Stimulated activated CD8-positive, alpha-beta memory T cell treated with anti-CD3 and anti-CD28 coated beads, Interleukin-4, amount 100 ng/mL, for 48 hours (primary cell): ENCODE data around the gene ZNF133.
"Not testable (repeated sequence)": the region's sequence is repeated elsewhere in the genome, so short reads cannot be mapped to it uniquely, and the experiment has no call there.

Source experiments
- DNase-seq: peaks from one replicate; pipeline ENCODE4 v3.0.0-alpha.2; 2020

The ZNF133 gene

DNA sequence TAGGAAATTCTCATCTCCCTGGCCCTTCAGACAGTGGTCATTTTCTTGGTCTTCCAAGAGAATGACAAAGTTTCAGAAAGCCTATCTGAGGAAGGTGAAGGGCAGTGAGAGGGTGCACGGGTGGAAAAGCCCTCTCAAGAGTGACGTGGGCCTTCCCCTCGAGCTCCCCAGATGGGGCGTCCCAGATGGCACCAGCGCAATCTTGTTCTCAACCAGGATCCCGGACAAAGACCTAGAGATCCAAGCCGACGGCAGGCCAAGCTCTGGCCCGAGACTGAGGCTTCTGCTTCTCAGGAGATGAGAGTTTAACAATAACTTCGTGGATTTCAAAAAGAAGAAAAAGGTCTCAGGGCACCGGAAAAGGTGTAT, 797 bp upstream of the ZNF133 start:
- DNase-seq: no peak

DNA sequence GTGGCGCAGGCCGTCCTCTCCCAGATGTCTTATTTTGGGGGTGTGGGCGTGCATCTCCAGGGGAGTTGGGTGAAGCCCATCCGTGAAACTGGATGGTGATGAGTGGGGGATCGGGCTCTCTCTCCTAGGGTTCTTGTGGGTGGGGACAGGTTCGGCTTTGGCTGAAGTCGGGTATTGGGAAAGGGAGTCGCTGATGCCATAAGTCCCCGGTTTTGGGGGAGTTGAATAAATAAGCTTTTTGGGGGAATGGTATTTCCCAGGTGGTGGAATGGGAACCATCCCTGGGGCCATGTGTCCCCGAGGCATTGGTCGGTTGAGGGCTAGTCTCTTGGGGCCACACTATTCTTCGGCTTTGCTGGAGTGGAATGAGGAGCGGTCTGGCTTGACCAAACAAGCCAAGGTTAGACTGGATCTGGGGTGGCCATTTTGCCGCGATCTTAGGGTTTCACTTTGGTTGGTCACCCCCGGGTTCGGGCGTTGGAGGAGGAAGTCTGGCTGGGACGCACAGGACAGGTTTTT, 481 bp downstream of the ZNF133 start:
- no peak for DNase-seq

DNA sequence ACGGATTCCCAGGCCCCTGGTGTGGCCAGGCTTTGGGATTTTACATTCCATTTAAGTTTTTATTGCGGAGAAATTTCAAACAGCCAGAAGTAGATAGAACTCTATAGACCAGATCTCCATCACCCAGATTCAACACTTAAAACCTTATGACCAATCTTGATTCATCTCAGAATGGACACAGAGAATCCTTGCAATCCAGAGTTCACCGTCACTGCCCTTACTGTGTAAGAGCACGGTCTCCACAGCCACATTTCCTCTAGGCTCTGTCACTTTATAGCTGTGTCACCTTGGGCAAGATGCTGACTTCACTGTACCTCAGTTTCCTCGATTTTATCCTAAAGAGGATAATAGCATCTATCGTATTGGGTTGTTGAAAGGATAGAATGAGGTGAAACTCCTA, 979 bp downstream of the ZNF133 start:
- no peak for DNase-seq

DNA sequence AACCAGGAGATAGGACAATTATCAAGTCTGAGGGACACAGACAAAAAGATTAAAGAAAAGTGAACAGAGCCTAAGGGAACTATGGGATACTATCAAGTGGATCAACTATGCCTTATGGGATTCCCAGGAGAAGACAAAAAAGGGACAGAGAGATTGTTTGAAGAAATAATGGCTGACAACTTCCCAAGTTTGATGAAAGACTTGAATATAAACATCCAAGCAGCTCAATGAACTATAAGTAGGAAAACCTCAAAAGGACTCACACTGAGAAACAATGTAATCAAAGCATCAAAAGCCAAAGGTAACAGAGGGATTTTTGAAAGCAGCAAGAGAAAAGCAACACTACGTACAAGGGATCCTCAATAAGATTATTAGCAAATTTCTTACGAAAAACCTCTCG, 11.0 kb downstream of the ZNF133 start:
- no peak for DNase-seq

DNA sequence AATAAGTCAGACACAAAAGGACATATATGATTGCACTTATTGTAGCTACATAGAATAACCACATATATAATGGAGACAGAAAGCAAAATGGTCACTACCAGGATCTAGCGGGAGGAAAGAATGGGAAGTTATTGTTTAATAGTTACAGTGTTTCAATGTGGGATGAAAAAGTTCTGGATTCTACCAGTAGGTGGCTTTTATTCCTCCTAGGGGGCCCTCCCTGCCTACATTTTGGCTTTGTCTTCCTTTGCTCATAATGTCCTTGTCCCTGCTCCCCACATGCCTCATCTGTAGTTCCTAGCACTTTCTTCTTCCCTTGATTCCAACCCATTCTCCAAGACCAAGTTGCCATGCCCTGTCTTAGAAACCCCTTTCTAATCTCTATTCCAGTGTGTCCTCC, 16.3 kb downstream of the ZNF133 start:
- no peak for DNase-seq

DNA sequence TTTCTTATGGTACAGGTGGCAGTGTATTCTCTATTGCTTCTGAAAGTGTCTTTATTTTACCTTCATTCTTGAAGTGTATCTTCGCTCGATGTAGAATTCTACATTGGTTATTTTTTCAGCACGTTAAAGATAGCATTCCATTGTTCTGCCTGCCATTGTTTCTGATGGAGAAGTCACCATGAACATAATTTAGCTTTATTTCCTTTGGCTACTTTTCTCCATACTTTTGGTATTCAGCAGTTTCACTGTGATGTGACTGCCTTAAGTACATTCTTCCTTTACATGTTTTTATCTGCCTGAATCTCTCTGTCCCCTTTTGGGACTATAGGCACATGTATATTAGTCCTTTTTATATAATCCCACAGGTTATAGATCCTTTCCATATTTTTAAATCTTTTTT, 19.0 kb downstream of the ZNF133 start:
- no peak for DNase-seq

DNA sequence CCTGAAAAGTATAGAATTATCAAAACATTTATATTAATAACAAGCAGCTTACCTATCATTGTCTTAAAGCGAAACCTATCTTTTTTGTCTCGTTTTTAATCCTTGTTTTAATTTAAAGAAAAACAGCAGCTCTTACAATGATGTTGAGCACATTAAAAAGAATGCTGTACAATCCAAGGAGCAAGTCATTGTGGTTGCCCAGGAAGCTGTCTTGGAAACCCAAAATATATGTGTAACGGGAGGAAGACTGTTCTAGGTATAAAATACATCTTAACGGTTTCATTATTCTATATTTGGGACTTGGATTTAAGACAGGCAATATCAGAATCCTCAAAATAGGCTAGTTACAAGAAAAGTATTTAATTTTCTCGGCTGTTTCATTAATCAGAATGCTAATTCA, 21.7 kb downstream of the ZNF133 start:
- DNase-seq: no peak

DNA sequence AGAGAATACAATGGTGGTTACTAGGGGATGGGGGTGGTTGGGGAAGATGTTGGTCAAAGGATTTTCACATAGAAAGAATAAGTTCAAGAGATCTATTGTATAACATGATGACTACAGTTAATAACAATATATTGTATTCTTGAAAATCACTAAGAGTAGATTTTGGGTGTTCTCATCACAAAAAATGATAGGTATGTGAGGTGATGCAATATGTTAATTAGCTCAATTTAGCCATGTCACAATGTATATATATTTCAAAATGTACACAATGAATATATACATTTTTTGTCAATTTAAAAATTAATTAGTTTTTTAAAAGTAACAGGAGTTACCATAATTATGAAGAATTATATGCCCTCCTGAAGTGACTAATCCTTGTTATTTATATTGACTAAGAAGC, 22.3 kb downstream of the ZNF133 start:
- no peak for DNase-seq

DNA sequence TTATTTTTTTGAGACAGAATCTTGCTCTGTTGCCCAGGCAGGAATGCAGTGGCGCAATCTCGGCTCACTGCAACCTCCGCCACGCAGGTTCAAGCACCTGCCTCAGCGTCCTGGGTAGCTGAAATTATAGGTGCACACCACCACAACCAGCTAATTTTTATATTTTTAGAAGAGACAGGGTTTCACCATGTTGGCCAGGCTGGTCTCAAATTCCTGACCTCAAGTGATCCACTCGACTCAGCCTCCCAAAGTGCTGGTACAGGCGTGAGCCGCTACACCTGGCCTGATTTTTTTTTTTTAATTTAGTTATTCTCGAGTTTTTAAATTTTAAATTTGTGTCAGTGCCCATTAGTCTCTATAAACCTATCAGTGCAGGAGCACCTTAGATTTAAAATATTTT, 24.4 kb downstream of the ZNF133 start:
- DNase-seq: no peak

DNA sequence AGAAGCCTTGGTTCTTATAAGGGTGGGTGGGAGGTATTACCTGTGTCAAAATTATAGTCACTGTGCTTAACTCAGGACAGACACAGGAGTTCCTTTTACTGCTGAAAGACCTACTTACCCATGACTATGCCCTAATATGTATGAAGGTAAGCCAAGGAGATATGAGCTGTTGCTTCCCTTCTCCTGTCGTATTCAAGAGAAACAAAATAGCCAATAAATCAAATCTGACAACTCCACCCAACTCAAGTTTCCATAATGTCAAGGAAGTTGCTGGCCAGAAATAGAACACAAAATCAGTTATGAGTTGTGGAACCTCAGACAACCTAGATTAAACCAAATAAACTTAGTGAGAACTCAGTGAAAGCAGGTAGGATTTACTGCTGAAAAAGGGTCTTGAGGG, 25.1 kb downstream of the ZNF133 start:
- DNase-seq: no peak

DNA sequence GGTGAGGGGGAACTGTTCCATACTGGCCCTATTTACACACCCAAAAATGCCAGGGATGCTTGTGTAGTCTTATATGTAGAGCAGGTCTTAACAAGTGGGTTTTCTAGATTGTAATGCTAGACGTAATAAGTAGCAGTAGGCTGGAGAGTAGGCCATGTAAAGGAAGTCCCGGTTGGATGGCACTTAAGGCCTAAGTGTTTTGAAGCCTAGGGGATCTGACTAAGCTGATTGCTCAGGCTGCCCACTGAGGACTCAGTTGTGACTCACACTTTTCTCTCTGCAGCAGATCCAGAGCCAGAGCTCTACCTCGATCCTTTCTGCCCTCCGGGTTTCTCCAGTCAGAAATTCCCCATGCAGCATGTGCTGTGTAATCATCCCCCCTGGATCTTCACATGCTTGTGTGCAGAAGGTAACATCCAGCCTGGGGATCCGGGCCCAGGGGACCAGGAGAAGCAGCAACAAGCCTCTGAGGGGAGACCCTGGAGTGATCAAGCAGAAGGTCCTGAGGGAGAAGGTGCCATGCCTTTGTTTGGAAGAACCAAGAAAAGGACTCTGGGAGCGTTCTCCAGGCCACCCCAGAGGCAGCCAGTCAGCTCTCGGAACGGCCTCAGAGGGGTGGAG, 26.6 kb downstream of the ZNF133 start:
- DNase-seq: no peak

DNA sequence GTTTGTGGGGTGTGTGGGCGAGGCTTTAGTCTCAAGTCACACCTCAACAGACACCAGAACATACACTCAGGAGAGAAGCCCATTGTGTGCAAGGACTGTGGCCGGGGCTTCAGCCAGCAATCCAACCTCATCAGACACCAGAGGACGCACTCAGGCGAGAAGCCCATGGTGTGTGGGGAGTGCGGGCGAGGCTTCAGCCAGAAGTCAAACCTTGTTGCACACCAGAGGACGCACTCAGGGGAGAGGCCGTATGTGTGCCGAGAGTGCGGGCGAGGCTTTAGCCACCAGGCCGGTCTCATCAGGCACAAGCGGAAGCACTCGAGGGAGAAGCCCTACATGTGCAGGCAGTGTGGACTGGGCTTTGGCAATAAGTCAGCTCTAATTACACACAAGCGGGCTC, 27.8 kb downstream of the ZNF133 start:
- no peak for DNase-seq

DNA sequence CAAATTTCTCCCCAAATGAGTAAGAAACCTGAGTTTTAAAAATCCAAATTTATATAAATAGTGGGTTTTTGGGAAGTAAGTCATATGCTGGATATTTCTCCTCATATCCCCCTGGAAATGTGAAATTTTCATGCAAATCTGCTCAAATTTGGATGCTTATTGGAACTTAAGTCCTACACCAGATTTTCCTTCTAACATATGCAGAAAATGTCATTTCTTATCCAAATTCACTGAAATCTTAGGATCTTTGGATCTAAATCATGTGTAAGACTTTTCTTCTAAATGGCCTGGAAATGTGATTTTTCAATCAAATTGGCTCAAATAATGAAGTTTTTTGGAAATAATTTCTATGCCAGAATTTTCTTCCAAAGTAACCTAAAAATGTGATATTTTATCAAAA, 33.0 kb downstream of the ZNF133 start:
- DNase-seq: no peak

DNA sequence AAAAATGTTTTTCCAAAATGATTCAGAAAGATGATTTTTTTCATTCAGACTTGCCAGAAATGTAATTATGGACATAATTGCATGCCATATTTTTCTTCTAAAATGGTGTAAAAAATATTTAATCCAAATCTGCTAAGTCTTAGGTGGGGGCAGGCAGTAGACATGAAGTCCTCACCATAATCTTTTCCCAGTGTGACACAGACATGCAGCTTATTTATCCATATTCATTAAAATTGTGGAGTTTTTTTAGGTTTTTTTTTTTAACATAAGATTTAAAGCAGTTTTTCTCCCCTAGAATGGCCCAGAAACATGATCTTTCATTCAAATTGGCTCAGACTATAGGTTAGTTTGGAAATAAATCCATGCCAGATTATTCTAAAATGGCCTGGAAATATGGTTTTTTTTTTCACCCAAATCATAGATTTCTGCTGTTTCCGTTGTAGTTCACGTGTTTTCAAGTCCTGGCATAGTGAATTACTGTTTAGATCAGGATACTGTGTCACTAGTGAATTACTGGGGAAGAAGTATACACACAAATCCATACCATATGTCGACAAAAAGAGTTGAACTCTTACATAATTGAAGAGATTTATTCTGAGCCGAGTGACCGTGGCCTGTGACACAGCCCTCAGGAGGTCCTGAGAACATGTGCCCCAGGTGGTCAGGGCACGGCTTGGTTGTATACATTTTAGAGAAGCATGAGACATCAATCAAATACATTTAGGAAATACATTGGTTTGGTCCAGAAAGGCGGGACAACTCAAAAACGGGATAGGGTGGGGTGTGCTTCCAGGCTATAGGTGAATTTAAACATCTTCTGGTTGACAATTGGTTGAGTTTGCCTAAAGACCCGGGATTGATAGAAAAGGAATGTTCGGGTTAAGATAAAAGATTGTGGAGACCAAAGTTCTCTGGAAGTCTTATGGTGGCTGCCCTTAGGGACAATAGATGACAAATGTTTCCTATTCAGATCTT, 33.9 kb downstream of the ZNF133 start:
- DNase-seq: no peak

DNA sequence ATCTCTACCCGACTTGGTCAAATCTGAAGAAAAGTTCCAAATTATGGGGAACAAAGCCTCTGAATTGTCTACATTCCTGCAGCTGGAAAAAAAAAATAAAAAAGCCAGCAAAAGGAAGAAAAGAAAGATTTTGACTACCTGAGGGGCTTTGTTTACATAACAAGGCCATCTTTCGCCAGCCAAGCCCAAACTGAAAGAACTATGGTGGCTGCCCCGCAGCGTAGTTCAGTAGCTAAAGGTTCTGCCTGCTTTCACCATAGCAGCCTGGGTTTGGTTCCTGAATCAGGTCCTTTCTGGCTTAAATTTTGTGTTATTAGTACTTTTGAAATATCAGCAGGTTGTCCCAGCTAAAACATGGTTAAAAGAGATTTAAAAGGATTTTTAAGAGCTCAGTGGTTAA, 35.4 kb downstream of the ZNF133 start:
- DNase-seq: no peak

DNA sequence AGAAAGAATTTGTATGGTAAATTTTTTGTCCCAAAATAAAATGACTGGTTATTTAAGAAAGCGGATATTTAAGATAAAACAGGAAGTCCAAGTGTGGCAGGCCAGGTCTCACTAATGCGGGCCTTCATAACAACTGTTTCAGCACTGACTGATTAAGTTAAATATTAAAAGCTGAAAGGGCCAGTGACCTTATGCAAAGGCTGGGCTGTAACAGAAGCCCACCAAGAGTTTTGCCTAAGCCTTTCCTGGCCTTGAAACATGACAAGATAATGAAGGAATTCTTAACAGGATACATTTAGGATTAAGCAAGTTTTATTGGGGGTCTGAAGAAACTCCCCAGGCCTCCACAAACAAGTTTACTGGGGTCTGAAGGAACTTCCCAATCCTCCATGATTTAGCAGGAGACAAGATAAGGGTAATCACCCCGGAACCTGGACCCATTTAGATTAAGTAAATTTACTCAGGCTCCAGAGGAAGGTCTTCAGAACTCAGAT, 36.3 kb downstream of the ZNF133 start:
- no peak for DNase-seq

DNA sequence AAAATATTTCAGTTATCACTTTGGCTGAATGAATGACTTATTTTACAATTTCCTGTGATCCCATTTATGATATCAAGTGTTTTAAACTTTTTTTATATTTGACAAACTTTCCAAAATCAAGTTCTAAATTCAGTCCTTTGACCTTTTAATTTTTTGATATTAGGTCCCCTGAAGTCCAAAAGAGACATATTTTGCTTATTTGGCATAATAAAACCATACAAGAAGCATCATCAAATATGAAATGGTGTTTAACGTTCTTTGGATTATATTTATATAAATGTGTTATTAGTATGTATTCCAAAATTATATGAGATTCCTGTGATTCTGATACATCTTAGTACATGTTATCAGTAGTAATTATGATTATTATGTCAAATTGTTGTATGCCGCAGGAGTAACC, 38.7 kb downstream of the ZNF133 start:
- no peak for DNase-seq

DNA sequence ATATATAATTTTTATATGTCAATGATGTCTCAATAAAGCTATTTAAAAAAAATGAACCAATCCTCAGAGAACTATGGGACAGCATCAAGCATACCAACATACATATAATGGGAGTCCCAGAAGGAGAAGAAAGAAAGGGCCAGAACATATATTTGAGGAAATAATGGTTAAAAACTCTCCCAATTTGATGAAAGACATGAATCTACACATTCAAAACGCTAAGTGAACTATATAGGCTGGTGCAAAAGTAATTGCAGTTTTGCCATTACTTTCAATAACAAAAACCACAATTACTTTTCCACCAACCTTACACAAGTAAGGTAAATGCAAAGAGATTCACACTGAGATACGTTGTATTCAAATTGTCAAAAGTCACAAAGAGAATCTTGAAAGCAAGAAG, 43.4 kb downstream of the ZNF133 start:
- no peak for DNase-seq

DNA sequence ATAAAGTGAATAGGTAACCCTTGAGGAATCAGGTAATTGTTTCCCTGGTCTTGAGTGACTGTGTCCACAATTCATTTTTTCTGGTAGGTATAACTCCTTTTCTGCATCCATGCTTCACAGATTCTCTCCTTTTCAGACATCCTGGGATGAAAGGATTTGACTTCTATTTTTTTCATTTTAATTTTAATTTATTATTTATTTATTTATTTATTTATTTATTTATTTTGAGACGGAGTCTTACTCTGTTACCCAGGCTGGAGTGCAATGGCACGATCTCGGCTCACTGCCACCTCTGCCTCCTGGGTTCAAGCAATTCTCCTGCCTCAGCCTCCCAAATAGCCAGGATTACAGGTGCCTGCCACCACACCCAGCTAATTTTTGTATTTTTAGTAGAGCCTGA, 61.4 kb downstream of the ZNF133 start:
- not testable (repeated sequence) for DNase-seq

DNA sequence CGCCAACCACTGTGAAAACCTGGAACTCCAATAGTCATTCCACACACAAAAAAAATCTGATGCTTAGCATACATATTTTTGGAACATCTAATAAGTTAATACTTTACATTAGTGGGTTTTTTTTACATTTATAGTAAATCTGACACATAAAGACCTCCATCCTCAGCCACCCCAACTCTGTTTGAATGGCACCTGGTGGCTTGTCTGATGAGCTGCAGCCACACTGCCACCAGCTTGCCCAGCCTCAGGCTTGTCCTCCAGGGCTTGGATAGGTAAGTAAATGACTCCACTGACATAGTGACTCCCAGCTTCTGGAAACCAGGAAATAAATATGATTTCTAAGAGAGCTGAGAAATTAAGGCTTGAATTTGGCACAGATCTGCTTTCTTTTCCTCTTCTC, 71.5 kb downstream of the ZNF133 start:
- no peak for DNase-seq

DNA sequence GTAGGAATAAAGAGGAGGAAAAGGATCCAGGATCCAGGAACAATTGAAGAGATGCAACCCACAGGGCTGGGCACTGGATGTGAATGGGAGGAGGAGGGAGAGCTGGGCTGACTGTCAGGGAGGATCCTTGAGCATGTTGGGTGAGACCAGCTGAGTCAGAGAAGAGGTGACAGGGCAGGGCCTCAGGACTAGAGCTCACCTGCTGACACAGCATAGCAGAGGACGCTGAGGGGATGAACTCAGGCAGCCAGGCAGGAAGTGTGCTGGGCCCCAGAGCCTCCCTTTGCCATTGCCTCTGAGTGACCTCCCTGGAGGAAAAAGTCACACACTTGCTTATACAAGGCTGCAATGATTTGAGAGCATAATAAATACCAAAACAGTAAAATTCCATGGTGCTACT, 72.3 kb downstream of the ZNF133 start:
- DNase-seq: no peak

DNA sequence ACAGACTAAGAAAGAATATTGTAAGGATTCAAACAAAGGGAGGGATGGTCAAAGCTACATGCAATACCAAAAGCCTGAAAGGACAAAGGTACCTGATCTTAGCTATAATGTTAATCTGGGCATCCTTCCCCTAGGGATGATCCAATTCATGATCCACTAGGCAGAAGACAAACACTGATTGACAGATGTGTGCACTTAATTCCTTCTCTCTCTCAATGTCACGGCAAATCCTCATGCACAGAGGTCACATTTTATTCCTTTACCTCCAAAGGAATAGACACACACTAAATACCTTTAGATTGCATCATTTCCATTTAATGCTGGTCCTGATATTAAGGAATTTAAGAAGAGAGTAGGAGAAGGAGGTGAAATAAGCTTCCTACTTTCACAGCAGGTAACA, 73.4 kb downstream of the ZNF133 start:
- DNase-seq: no peak

DNA sequence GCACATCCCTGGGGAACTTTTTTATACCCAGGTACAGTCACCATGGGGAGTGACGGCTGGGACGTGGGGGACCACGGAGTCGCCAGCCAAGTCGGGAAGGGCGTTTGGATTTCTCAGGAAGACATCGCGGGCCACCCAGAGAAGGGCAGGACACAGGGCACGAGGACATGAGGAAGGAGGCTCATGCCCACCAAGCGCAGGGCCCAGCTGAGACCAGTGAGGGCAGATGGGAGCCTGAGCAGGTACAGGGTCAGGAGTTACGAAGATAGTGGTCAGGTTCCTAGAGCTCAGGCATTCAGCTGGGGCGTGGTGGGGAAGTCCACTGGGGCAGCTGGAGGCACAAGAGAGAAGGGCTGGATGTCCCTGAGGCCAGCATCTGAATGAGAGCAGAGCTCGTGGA, 74.6 kb downstream of the ZNF133 start:
- no peak for DNase-seq

DNA sequence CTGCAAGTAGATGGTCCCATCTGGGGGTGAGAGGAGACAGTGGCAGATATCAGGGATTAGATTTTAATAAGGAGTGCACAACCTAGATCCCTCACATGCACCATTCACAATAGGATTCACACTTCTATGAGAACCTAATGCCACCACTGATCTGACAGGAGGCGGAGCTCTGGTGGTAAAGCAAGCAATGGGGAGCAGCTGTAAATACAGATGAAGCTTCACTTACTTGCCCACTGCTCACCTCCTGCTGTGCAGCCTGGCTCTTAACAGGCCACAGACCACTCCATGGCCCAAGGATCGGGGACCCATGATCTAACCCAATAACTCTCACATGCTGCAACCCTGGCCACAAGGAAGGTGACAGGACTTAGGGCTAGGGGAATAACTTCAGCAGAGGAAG, 75.4 kb downstream of the ZNF133 start:
- DNase-seq: no peak
